Fibroblast of peridontal ligament (primary cell): ENCODE results near the gene FUBP1.
A peak's percentile ranks its signal among the peaks of the same experiment; 100 is the strongest.
"Not testable (repeated sequence)": the region's sequence is repeated elsewhere in the genome, so short reads cannot be mapped to it uniquely, and the experiment has no call there.

Source experiments
- DNase-seq: peaks from one replicate; pipeline ENCODE4 v3.0.0-alpha.2; 2010; ENCODE audit errors: extremely low read depth

FUBP1 gene

DNA sequence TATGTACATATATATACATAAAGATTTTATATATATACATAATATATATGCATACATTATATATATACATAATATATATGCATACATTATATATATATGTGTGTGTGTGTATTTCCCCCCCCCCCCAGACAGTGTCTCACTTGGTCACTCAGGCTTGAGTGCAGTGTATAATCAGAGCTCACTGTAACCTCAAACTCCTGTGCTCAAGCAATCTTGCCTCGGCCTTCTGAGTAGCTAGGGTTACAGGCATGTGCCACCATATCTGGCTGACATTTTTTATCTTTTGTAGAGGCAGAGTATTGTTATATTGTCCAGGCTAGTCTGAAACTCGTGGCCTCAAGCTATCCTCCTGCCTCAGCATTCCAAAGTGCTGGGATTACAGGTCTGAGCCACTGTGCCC lies 9.0 kb upstream of the FUBP1 start:
- no peak for DNase-seq

- DNase-seq: no peak
These were observed 7.9 kb upstream of the FUBP1 start for GRCh38 chr1:77986810-77987209.

GRCh38 chr1:77984629-77985028 lies 5.8 kb upstream of the FUBP1 start:
- DNase-seq: no peak

- DNase-seq: peak; percentile 14
These were observed 5.1 kb upstream of the FUBP1 start for GRCh38 chr1:77983997-77984355.

GRCh38 chr1:77983352-77983996 lies 4.6 kb upstream of the FUBP1 start:
- not testable (repeated sequence) for DNase-seq

DNA sequence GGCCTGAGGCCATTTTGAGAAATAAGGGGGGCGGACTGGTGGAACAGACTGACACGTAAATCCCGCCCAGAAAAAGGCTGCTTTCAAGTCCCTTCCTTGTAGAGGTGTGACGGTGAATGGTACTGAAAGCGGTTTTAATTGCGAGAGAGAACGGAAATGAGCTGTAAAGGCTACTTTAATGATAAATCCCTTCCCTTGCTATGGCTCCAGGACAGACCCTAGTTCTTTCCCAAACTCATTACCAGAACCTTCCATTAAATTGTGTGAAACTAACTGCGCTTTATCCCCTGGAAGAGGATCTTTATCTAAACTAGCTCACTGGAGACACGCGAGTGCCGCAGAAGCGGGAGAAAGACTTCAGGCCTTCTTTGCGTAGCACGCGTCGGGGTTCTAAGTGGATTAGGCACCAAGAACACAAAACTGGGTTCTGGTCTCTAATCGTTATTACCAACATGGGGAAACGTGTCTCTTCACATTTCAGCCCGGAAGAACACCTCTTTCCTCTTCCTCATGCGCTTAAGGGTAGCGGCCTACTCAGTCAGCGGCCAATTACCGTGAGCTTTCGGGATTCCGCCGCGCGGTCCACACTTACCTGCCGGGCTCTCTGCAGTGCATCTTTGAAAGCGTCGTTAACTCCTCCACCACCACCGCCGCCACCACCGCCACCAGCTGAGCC lies 441 bp downstream of the FUBP1 start:
- peak; percentile 96 for DNase-seq

- no peak for DNase-seq
These were observed 931 bp downstream of the FUBP1 start for GRCh38 chr1:77977989-77978292.

DNA sequence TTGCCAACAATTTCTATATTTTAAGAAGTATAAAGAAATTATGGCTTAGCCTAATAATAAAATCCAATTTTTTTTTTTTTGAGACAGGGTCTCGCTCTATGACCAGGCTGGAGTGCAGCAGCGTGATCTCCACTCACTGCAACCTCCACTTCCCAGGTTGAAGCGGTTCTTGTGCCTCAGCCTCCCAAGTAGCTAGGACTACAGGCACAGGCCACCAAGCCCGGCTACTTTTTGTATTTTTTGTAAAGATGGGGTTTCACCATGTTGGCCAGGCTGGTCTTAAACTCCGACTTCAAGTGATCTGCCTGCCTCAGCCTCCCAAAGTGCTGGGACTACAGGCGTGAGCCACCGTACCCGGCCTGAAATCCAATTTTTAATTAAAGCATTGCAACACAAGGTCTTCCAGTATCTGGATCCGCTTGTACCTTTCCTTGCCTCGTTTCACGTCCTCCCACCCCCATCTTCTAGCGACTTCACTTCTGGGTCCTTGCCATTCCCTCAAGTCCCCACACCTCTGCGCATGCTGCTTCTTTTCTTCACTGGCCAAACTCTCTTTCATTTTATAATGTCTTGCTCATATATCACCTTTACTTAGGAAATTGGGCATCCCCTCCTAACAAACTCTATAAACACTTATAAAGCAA lies 2.3 kb downstream of the FUBP1 start:
- no peak for DNase-seq

DNA sequence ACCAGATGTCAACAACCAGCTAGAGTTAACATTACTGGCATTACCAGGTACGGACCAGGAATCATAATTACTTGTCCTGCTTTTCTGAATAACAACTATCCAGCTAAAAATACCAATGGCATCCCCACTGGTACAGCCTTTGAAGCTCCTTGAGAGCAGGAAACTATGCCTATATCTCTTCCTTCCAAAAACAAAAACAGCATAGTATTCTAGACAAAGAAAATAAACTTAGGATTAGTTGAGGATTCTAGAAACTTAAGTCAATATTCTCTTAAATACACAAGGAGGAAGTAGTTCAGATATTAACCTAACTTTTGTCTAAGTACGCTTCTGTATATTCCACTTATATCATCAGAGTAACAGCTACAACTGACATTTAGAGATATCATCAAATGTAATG lies 3.0 kb downstream of the FUBP1 start:
- no peak for DNase-seq

DNA sequence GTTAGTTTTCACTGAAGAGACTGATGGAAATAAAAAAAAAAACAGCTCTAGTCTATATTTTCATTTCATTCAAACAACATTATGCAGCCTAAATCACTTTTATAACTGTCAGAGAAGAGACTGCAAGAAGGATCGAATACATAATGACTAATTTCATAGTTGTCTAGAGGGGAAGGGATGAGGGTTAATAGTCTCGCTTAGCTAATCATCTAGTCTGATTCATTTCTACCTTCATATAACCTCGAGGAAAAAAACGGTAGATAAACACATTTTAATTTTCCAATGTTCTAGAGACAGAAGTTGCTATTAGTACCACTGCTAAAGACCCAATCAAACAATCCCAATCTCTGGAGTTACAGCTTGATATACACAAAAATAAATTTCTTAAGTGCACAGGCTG lies 3.5 kb downstream of the FUBP1 start:
- peak; percentile 33 for DNase-seq

- DNase-seq: no peak
These were observed 6.8 kb downstream of the FUBP1 start for GRCh38 chr1:77972080-77972479.

DNA sequence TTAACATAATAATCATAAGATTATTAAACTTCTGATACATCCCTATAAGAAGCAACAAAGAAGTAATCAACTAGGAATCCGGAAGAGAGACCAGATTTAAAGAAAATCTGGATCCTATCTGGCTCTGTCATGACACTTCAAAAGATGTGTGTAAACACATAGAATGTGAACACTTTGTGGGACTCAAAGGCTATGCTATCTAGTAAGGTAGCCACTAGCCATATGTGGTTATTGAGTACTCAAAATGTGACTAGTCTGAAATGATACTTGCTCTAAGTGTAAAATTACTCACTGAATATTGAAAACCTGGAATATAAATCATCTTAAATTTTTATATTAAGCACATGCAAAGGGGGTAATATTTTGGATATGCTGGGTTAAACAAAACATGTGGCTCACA lies 8.7 kb downstream of the FUBP1 start:
- no peak for DNase-seq

GRCh38 chr1:77966291-77966690 lies 12.6 kb downstream of the FUBP1 start:
- DNase-seq: no peak

DNA sequence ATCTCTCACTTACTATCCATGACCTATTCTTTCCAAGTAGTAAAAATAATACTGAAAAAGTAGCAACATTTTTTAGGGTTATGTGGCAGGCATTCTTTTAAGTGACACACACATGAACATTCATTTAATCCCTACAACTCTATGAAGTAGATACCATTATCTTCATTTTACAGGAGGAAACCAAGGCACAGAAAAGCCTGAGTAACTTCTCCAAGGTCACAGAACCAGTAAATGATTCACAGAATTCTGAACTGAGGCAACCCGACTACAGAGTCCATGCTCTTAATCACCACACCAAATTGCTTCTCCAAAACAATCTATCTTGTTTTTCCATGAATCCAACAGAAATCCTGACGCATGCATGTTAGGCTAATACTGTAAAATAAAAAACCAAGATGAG lies 17.5 kb downstream of the FUBP1 start:
- no peak for DNase-seq

DNA sequence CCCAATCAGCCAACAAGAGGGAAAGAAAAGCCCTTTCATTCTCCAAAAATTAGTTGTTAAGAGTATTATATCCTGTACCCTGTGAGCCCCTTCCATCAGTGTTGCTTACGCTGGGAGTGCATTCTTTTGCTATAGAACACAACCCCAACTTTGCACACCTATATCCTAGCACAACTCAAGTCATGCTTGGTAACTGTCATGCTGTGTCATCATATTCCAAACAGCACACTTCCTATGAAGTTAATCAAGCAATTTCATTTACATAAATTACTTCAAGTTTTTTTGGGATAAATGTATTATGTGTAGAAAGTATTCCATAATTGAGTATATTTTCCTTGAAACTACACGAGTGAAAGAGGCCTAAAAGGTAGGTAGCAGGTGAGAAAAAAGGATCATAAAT lies 20.0 kb downstream of the FUBP1 start:
- DNase-seq: no peak

- DNase-seq: peak; percentile 81
These were observed 20.5 kb downstream of the FUBP1 start for GRCh38 chr1:77958391-77958790.

DNA sequence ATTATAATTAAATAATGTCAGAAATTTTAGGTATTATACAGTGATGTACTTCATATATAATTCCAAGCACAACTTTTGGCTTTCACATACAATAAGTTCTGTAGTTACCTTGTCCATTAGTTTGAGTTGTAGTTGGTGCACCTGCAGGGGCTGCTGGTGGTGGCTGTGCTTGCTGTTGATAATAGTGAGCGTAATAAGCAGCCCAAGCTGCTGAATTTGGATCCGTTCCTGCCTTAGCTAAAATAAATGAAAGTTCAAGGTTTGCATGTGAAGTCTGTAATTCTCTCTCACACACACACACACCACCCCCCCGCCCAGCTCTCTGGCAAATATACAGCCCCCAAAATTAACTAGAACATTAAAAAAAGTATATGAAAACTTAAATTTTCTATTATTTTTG lies 22.4 kb downstream of the FUBP1 start:
- DNase-seq: no peak

DNA sequence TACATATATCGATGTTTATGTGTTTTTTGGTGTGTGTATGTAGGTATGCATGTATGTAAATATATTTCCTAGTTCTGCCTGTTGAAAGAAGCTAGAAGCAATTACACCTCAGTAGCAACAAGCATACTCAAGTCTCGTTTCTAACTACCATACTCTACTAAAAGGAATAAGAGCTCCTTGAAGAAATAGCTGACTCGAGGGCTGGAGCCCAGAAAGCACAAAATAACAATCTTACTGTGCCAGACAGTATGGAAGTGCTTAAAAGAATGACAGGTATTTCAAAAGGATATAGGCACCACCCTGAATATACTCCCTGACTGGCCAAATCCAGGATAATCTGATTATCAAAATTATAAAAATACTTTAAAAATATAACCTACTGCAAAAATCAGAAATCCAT lies 23.2 kb downstream of the FUBP1 start:
- DNase-seq: no peak

DNA sequence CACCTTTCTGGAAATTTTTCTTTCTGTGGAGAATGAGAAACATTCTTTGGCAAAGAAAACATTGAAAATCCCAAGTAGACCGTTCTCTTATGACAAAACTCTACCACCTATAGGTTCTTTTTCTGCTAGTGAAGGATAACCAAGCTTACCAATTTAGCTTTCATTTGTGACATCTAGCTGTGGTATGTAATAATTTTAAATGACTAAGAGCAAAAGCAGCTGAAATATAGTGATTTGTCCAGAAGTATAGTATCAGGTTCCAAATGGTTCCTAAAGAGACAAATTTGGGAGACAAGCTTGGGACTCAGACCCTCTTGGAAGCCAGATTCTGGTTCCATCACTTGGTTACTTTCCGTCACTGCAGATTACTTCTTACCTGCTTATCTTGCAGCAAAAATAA lies 24.4 kb downstream of the FUBP1 start:
- DNase-seq: peak; percentile 26

DNA sequence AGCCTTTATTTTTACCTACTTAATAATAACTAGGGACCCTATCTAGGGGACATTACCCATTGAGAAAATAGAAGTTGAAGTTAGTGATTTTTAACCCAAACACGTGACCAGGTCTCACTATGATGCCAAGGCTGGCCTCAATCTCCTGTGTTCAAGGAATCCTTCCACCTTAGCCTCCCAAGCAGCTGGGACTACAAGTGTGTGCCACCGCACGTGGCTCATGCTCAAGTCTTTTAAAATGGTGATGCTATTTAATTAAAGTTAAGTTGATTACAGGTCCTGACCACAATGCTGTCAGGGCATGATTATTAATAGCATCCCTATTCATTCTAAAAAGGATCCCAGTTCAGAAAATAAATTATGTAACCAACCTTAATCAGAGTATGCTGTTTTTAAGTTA lies 25.0 kb downstream of the FUBP1 start:
- no peak for DNase-seq

DNA sequence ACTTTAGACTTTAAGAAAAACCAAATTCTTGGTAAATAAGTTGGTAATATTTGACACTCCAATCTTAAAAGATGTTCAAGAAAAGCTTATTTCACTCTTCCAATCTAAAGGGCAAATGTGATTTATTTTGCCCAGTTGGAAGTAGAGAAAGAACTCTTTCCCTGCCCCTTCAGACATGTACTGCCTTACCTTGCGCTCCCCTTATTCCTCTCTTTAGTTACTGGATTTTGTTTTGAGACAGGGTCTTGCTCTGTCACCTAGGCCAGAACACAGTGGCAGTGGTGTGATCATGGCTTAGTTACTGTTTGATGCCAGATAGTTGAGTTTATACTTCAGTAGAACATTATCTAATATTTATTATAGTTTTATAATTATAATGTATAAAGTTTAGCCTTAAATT lies 27.5 kb downstream of the FUBP1 start:
- no peak for DNase-seq

DNA sequence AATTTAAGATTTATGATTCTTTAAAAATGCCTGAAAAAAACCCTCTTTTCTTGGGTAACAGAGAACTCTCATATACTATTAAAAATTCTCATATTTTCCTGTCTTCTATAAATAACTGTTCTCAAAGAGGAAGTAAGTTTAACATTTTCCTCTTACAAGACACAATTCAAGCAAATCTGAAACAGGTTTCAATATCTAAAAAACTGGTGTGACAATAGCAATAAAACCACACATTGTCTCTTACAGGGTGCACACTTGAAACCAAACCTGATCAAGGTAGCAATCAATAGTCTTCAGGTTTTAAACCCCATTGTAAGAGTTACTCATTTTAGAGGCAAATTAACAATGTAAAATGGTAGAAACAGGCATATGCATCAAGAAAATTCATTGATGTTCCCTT lies 28.0 kb downstream of the FUBP1 start:
- no peak for DNase-seq

- DNase-seq: peak; percentile 53
These were observed 29.9 kb downstream of the FUBP1 start for GRCh38 chr1:77948841-77949424.
